Mammary epithelial cell (primary cell): ENCODE data around the gene PLEKHA5.

Experiments used
- CTCF ChIP-seq, 2 donors: IDR thresholded peaks in 1 of 2; conservative IDR thresholded peaks in 1 of 2; 2 replicates each; pipeline ENCODE4 v1.5.1; 2011 to 2012; ENCODE audit warnings: inconsistent platforms in 2 of 2, low read length in 2 of 2, mild to moderate bottlenecking in 2 of 2, control low read depth in 1 of 2, low read depth in 1 of 2; ENCODE audit not compliant: insufficient read depth in 1 of 2; ENCODE audit errors: extremely low read depth in 1 of 2
- EZH2 ChIP-seq: IDR thresholded peaks from 2 replicates; pipeline ENCODE4 v1.6.1; 2012; ENCODE audit warnings: low read length, inconsistent platforms, borderline replicate concordance

- TF ChIP-seq CTCF (conservative IDR thresholded peaks at IDR 0.05 in 1 of 2, IDR thresholded peaks at IDR 0.05 in 1 of 2; ENCODE audit: extremely low read depth in 1 of 2, insufficient read depth in 1 of 2, low read depth in 1 of 2, low read length in 2 of 2) (no peak), EZH2 (no peak)
Observed at GRCh38 chr12:19230896-19231295, 101.4 kb downstream of the PLEKHA5 start.
